ENCODE results near the gene DOCK1.
"Not testable (repeated sequence)": the region's sequence is repeated elsewhere in the genome, so short reads cannot be mapped to it uniquely, and the experiment has no call there.

Gene DOCK1

DNA sequence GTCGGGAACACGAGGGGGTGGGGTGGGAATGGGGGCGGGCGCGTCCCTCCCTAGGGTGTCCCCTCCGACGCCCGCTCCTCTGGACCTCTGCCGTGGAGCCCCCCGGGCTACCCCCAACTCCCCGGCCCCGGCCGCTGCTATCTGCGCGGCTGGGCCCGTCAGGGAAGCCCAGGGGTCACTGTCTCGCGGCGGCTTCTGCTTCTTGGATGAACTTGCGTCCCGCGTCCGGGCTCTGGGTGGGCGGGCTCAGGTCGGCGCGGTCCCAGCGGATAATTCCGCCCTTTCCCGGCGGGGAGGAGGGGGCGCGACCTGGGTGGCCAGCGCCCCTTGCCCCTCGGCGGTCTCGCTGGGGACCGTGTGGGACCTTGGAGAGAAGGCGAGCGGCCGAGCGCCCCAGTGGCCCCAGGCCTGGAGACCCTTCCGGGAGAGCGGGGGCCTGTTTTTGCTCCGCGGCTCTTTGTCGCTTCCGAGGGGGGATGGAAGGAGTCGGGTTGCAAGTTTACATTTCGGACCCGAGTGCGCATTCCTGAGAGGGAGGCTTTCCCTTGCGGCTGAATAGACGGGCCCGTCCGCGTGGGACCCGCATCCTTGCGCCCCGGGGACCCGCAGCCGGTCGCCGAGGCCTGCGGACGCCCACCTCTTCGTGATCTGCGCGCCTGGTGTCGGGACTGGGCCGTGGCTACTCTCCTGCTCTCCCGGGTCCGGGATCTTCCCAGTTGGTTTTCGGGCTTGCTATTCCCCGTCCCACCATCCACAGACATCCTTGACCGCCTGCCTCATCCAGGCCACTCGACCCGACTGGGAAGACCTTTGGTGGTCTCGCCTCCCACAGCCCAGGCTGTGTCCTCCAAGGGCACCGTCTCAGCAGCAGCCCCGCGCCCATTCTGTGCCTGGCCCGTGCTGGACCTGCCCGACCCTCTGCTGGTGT is 812 bp downstream of the DOCK1 start:
- peaks cover 11% of the 10 kb centered on the region for H3K4me1 ChIP-seq (ENCODE audit: control insufficient read depth, insufficient read depth, low read length)
- H3K9ac ChIP-seq (ENCODE audit: low read length): peak overlapping the region; percentile 61
- H3K36me3 ChIP-seq (ENCODE audit: control insufficient read depth, insufficient read depth, low read length): no peaks in the 10 kb centered on the region
- no peaks in the 10 kb centered on the region for H3K9me3 ChIP-seq (ENCODE audit: control insufficient read depth, low read length)
- H3K4me3 ChIP-seq (ENCODE audit: low read length): peak overlapping the region; percentile 14
- peaks cover 7% of the 10 kb centered on the region for H3K27me3 ChIP-seq (ENCODE audit: control insufficient read depth, insufficient read depth, low read length)

DNA sequence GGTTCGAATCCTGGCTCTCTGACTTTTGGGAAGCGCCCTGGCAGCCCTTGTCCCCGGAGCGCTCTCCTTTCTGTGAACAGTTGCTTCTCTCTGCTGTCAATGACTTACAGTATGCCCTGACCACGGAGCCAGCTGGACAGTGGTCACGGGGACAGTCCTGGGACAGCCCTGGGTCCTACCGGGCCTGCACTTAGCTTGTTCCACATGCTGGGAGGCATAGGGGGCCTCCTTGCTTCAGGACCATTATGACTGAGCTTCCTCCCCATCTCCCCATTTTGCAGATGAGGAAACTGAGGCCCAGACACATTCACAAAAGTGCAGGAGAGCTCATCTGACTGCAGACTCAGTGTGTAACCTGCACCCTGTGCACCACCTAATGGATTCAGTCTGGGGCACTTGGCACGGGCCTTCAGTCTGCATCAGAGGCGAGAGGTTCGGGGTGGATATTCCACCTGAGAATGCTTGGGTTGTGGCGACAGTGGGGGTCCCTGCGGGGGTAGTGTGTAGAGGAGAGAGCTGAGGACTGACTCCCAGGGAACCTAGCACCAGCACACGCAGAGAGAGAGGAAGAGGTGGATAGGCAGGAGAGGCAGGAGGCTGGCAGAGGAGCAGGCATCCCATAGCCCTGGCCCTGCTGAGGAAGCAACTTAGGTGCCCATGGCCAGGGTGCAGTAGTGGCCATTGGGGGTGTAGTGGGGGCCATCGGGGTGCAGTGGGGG is 1.6 kb downstream of the DOCK1 start:
- peaks cover 11% of the 10 kb centered on the region for H3K4me1 ChIP-seq (ENCODE audit: control insufficient read depth, insufficient read depth, low read length)

DNA sequence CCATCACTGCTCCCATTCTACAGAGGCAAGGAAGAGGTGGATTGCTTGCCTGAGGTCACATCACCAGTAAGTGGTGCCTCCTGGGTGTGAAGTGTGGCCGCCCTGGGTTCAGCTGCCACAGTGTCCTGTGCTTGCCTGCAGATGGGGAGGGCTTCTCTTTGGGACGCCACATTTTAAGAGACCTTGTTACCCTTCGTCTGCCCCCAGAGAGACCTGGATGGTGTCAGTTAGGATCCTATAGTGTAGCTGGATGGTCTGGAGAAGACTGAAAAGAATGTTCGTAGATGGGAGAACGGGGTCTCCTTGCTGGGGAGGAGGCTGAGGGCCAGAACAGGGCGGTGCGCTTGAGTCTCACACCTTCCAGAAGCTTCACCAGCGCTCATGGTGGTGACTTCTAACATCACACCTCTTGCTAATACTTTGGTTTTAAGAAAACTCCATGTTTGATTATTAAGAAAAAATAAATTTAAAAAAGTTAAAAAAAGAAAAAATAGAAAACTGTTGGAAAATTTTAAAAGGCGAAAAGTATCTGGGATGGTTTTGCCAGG is 2.3 kb downstream of the DOCK1 start:
- Histone ChIP-seq H3K4me3 (ENCODE audit: low read length) (no peak overlapping the region), H3K9ac (ENCODE audit: low read length) (no peak overlapping the region), H3K36me3 (ENCODE audit: control insufficient read depth, insufficient read depth, low read length) (no peaks in the 10 kb centered on the region), H3K27me3 (ENCODE audit: control insufficient read depth, insufficient read depth, low read length) (peaks cover 7% of the 10 kb centered on the region), H3K4me1 (ENCODE audit: control insufficient read depth, insufficient read depth, low read length) (peaks cover 11% of the 10 kb centered on the region), H3K9me3 (ENCODE audit: control insufficient read depth, low read length) (no peaks in the 10 kb centered on the region)

More for the DNA sequence above, 1.6 kb downstream of the DOCK1 start:
- Histone ChIP-seq H3K36me3 (ENCODE audit: control insufficient read depth, insufficient read depth, low read length) (no peaks in the 10 kb centered on the region), H3K4me3 (ENCODE audit: low read length) (peak overlapping the region; percentile 14), H3K9ac (ENCODE audit: low read length) (peak overlapping the region; percentile 61), H3K27me3 (ENCODE audit: control insufficient read depth, insufficient read depth, low read length) (peaks cover 7% of the 10 kb centered on the region), H3K9me3 (ENCODE audit: control insufficient read depth, low read length) (no peaks in the 10 kb centered on the region)

DNA sequence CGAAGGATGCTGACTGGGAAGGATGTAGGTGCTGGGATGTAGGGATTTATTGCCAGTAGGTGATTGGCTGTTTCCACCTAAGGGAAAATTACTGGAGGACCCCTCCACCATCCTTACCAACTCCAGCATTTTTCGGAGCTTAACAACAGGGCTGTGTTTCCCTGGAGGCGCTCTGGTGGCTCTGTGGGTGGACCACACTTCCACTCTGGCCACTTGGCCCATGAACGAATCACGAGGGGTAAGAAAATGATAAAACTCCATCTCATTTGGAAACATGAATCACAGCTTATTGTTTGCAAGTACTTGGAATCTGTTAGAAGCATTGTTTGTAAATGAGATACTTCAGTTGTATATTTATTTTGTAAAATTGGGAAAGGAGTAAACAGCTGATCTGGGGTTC is 3.0 kb downstream of the DOCK1 start:
- Histone ChIP-seq H3K9ac (ENCODE audit: low read length) (no peak overlapping the region), H3K9me3 (ENCODE audit: control insufficient read depth, low read length) (no peaks in the 10 kb centered on the region), H3K36me3 (ENCODE audit: control insufficient read depth, insufficient read depth, low read length) (no peaks in the 10 kb centered on the region), H3K4me1 (ENCODE audit: control insufficient read depth, insufficient read depth, low read length) (peaks cover 11% of the 10 kb centered on the region), H3K4me3 (ENCODE audit: low read length) (no peak overlapping the region), H3K27me3 (ENCODE audit: control insufficient read depth, insufficient read depth, low read length) (peaks cover 7% of the 10 kb centered on the region)

GRCh38 chr10:126908729-126909128 is 3.5 kb downstream of the DOCK1 start:
- no peaks in the 10 kb centered on the region for H3K9me3 ChIP-seq (ENCODE audit: control insufficient read depth, low read length)
- H3K4me3 ChIP-seq (ENCODE audit: low read length): no peak overlapping the region
- H3K9ac ChIP-seq (ENCODE audit: low read length): no peak overlapping the region
- peaks cover 11% of the 10 kb centered on the region for H3K4me1 ChIP-seq (ENCODE audit: control insufficient read depth, insufficient read depth, low read length)
- H3K27me3 ChIP-seq (ENCODE audit: control insufficient read depth, insufficient read depth, low read length): peaks cover 7% of the 10 kb centered on the region
- no peaks in the 10 kb centered on the region for H3K36me3 ChIP-seq (ENCODE audit: control insufficient read depth, insufficient read depth, low read length)

DNA sequence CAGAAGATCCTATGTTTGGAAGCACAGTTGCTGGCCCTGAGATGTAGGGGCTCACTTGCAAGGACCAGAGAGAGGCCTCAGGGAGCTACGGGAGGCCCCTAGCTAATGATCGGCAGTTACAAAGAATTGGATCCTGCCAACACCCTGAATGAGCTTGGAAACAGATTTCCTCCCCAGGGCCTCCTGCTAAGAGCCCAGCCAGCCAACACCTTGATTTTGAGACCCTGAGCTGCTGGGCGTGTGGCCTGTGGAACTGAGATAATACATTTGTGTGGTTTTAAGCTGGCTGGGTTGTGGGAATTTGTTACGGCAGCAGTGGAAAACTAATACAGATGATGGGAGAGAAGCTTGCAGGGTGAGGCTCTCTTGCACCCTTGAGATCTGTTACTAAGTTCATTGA is 3.9 kb downstream of the DOCK1 start:
- Histone ChIP-seq H3K4me1 (ENCODE audit: control insufficient read depth, insufficient read depth, low read length) (peaks cover 11% of the 10 kb centered on the region), H3K4me3 (ENCODE audit: low read length) (no peak overlapping the region), H3K36me3 (ENCODE audit: control insufficient read depth, insufficient read depth, low read length) (no peaks in the 10 kb centered on the region), H3K9me3 (ENCODE audit: control insufficient read depth, low read length) (no peaks in the 10 kb centered on the region), H3K27me3 (ENCODE audit: control insufficient read depth, insufficient read depth, low read length) (peaks cover 7% of the 10 kb centered on the region), H3K9ac (ENCODE audit: low read length) (no peak overlapping the region)

- no peaks in the 10 kb centered on the region for H3K27me3 ChIP-seq (ENCODE audit: control insufficient read depth, insufficient read depth, low read length)
- peaks cover 4% of the 10 kb centered on the region for H3K4me1 ChIP-seq (ENCODE audit: control insufficient read depth, insufficient read depth, low read length)
- no peak overlapping the region for H3K9ac ChIP-seq (ENCODE audit: low read length)
- no peak overlapping the region for H3K4me3 ChIP-seq (ENCODE audit: low read length)
- H3K36me3 ChIP-seq (ENCODE audit: control insufficient read depth, insufficient read depth, low read length): no peaks in the 10 kb centered on the region
- no peaks in the 10 kb centered on the region for H3K9me3 ChIP-seq (ENCODE audit: control insufficient read depth, low read length)
These were observed 5.0 kb downstream of the DOCK1 start for GRCh38 chr10:126910196-126910595.

- H3K27me3 ChIP-seq (ENCODE audit: control insufficient read depth, insufficient read depth, low read length): no peaks in the 10 kb centered on the region
- H3K9ac ChIP-seq (ENCODE audit: low read length): no peak overlapping the region
- H3K36me3 ChIP-seq (ENCODE audit: control insufficient read depth, insufficient read depth, low read length): no peaks in the 10 kb centered on the region
- H3K4me1 ChIP-seq (ENCODE audit: control insufficient read depth, insufficient read depth, low read length): peaks cover 4% of the 10 kb centered on the region
- H3K4me3 ChIP-seq (ENCODE audit: low read length): no peak overlapping the region
- H3K9me3 ChIP-seq (ENCODE audit: control insufficient read depth, low read length): no peaks in the 10 kb centered on the region
These were observed 5.6 kb downstream of the DOCK1 start for GRCh38 chr10:126910798-126911197.

DNA sequence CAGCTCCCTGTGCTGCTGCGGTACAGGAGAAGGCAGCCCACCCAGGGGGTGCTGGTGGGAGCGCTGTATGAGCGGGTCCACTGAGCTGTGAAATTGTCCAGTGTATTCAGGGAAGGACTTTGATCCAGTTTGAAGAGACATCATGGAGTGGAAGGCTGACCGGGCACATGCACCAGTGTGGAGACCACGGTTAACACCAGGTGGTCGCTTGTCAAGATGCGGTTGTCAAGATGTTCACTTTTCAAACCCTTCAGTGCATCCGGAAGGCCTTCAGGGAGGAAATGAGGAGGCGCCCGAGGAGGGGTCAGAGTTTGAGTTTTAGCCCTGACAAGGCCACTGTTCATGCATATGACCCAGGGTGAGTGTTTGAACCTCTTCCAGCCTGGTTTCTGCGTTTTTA is 6.1 kb downstream of the DOCK1 start:
- Histone ChIP-seq H3K4me1 (ENCODE audit: control insufficient read depth, insufficient read depth, low read length) (peaks cover 4% of the 10 kb centered on the region), H3K4me3 (ENCODE audit: low read length) (no peak overlapping the region), H3K27me3 (ENCODE audit: control insufficient read depth, insufficient read depth, low read length) (no peaks in the 10 kb centered on the region), H3K9ac (ENCODE audit: low read length) (no peak overlapping the region), H3K36me3 (ENCODE audit: control insufficient read depth, insufficient read depth, low read length) (no peaks in the 10 kb centered on the region), H3K9me3 (ENCODE audit: control insufficient read depth, low read length) (no peaks in the 10 kb centered on the region)

- Histone ChIP-seq H3K36me3 (ENCODE audit: control insufficient read depth, insufficient read depth, low read length) (no peaks in the 10 kb centered on the region), H3K9me3 (ENCODE audit: control insufficient read depth, low read length) (no peaks in the 10 kb centered on the region), H3K4me1 (ENCODE audit: control insufficient read depth, insufficient read depth, low read length) (no peaks in the 10 kb centered on the region), H3K27me3 (ENCODE audit: control insufficient read depth, insufficient read depth, low read length) (no peaks in the 10 kb centered on the region), H3K4me3 (ENCODE audit: low read length) (no peak overlapping the region), H3K9ac (ENCODE audit: low read length) (no peak overlapping the region)
These were observed 8.1 kb downstream of the DOCK1 start for GRCh38 chr10:126913316-126913715.

DNA sequence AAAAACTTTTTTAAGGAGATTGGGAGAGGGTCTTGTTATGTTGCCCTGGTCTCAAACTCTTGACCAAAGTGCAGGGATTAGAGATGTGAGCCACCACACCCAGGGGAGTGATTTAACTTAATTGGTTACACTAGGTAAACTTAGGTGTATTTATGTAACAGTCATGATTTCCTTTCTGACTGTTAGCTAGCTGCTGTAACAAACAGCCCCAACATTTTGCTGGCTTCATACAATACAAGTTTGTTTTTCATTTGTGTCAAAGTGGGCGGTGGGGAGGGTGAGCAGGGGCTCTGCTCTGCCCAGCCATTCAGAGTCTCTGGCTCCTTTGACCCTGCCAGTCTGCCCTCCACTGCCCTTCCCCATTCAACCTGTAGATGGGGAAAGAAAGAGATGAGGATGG is 9.3 kb downstream of the DOCK1 start:
- H3K4me3 ChIP-seq (ENCODE audit: low read length): no peak overlapping the region
- H3K36me3 ChIP-seq (ENCODE audit: control insufficient read depth, insufficient read depth, low read length): no peaks in the 10 kb centered on the region
- no peaks in the 10 kb centered on the region for H3K27me3 ChIP-seq (ENCODE audit: control insufficient read depth, insufficient read depth, low read length)
- H3K9ac ChIP-seq (ENCODE audit: low read length): no peak overlapping the region
- no peaks in the 10 kb centered on the region for H3K4me1 ChIP-seq (ENCODE audit: control insufficient read depth, insufficient read depth, low read length)
- H3K9me3 ChIP-seq (ENCODE audit: control insufficient read depth, low read length): no peaks in the 10 kb centered on the region

- not testable (repeated sequence) for H3K4me3 ChIP-seq (ENCODE audit: low read length); H3K9me3 ChIP-seq (ENCODE audit: control insufficient read depth, low read length); H3K36me3 ChIP-seq (ENCODE audit: control insufficient read depth, insufficient read depth, low read length); H3K4me1 ChIP-seq (ENCODE audit: control insufficient read depth, insufficient read depth, low read length); H3K27me3 ChIP-seq (ENCODE audit: control insufficient read depth, insufficient read depth, low read length); H3K9ac ChIP-seq (ENCODE audit: low read length)
These were observed 11.7 kb downstream of the DOCK1 start for GRCh38 chr10:126916952-126917351.
